HUES6 (cell line): Measurements from ENCODE around the gene TNS3.

Source experiments
- H3K27ac ChIP-seq: 2 replicates; pipeline ENCODE4 v1.7.0; 2013; ENCODE audit warnings: low read depth, mild to moderate bottlenecking, low read length, inconsistent platforms
- H3K27me3 ChIP-seq: 2 replicates; pipeline ENCODE4 v1.6.1; 2013; ENCODE audit warnings: low read length; ENCODE audit not compliant: control insufficient read depth, insufficient read depth
- H3K36me3 ChIP-seq: 2 replicates; pipeline ENCODE4 v1.6.1; 2013; ENCODE audit warnings: low read length; ENCODE audit not compliant: control insufficient read depth, insufficient read depth
- H3K4me1 ChIP-seq: 2 replicates; pipeline ENCODE4 v1.6.1; 2013; ENCODE audit warnings: low read length; ENCODE audit not compliant: control insufficient read depth, insufficient read depth
- H3K4me3 ChIP-seq: 2 replicates; pipeline ENCODE4 v1.5.1; 2013; ENCODE audit warnings: low read depth, low read length
- H3K9ac ChIP-seq: one replicate; pipeline ENCODE4 v1.6.1; 2013; ENCODE audit warnings: mild to moderate bottlenecking, low read length
- H3K9me3 ChIP-seq: 2 replicates; pipeline ENCODE4 v1.6.1; 2013; ENCODE audit warnings: low read depth, low read length; ENCODE audit not compliant: control insufficient read depth, insufficient read depth

The TNS3 gene

GRCh38 chr7:47538846-47539311 is 43.0 kb downstream of the TNS3 start:
- Histone ChIP-seq H3K9me3 (no peaks in the 10 kb centered on the region), H3K4me3 (no peak overlapping the region), H3K36me3 (no peaks in the 10 kb centered on the region), H3K27ac (no peak overlapping the region), H3K27me3 (peaks cover 10% of the 10 kb centered on the region), H3K9ac (no peak overlapping the region), H3K4me1 (peaks cover 60% of the 10 kb centered on the region)

DNA sequence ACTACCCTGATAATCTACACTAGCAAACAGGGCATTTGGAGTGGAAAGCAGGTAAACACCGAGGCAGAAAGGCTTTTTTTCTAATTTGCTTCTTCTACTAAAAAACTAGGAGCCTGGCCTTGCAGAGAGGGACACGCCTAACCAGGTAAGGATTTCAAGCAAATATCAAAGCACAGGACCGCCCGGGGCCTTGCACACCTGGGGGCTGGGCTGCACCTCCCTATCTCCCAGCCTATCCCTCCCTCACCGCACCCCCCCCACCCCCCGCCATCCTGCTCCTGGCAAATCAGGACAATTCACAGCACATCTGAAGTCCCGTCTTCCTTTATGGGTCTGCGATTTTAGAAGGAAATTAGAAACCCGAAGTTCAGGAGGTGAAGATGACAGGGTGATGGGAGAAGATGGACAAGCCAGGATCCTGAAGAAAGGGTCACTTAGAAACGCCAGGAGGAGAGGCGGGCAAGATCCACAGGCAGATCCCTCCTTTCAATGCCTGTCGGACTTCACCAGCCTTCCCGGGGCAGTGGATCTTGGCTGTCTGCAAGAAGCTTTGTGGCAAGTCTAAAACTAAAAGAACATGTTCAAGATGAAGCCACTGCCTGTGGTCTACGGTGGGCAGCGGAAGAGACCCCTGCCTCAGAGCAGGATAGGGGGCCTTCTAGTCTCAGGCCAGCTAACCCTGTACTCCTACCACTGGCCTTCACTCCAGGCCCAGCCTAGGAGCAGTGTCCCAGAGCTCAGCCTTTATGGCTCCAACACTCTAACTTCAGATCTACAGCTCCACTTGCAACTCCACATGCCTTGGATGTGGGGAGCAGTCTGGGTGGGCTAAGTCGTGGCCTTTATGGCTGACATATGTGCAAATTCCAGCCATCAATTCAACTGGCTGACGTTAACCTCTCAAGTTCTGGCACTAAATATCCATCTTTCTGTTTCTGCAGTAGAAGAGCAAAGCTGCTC is 43.9 kb downstream of the TNS3 start:
- peak overlapping the region; percentile 89 for H3K4me3 ChIP-seq
- H3K36me3 ChIP-seq: no peaks in the 10 kb centered on the region
- peak overlapping the region; percentile 79 for H3K9ac ChIP-seq
- H3K27me3 ChIP-seq: peaks cover 10% of the 10 kb centered on the region
- no peak overlapping the region for H3K27ac ChIP-seq
- no peaks in the 10 kb centered on the region for H3K9me3 ChIP-seq
- H3K4me1 ChIP-seq: peaks cover 56% of the 10 kb centered on the region

GRCh38 chr7:47536661-47537611 is 45.0 kb downstream of the TNS3 start:
- Histone ChIP-seq H3K27ac (no peak overlapping the region), H3K36me3 (no peaks in the 10 kb centered on the region), H3K9me3 (peaks cover 6% of the 10 kb centered on the region; the same call in 1 of the 2 replicates), H3K9ac (peak overlapping the region; percentile 79), H3K4me1 (peaks cover 56% of the 10 kb centered on the region), H3K4me3 (peak overlapping the region; percentile 89), H3K27me3 (peaks cover 10% of the 10 kb centered on the region)

GRCh38 chr7:47535704-47536628 is 45.9 kb downstream of the TNS3 start:
- peaks cover 56% of the 10 kb centered on the region for H3K4me1 ChIP-seq
- peak overlapping the region; percentile 79 for H3K9ac ChIP-seq
- peaks cover 9% of the 10 kb centered on the region; the same call in 1 of the 2 replicates for H3K9me3 ChIP-seq
- peak overlapping the region; percentile 89 for H3K4me3 ChIP-seq
- H3K27me3 ChIP-seq: peaks cover 10% of the 10 kb centered on the region
- no peaks in the 10 kb centered on the region for H3K36me3 ChIP-seq
- no peak overlapping the region for H3K27ac ChIP-seq

- Histone ChIP-seq H3K27ac (no peak overlapping the region), H3K4me3 (peak overlapping the region; percentile 89; the same call in 1 of the 2 replicates), H3K36me3 (no peaks in the 10 kb centered on the region), H3K9ac (no peak overlapping the region), H3K4me1 (peaks cover 54% of the 10 kb centered on the region), H3K27me3 (peaks cover 10% of the 10 kb centered on the region), H3K9me3 (peaks cover 9% of the 10 kb centered on the region; the same call in 1 of the 2 replicates)
Measured at GRCh38 chr7:47535035-47535703, 46.7 kb downstream of the TNS3 start.

DNA sequence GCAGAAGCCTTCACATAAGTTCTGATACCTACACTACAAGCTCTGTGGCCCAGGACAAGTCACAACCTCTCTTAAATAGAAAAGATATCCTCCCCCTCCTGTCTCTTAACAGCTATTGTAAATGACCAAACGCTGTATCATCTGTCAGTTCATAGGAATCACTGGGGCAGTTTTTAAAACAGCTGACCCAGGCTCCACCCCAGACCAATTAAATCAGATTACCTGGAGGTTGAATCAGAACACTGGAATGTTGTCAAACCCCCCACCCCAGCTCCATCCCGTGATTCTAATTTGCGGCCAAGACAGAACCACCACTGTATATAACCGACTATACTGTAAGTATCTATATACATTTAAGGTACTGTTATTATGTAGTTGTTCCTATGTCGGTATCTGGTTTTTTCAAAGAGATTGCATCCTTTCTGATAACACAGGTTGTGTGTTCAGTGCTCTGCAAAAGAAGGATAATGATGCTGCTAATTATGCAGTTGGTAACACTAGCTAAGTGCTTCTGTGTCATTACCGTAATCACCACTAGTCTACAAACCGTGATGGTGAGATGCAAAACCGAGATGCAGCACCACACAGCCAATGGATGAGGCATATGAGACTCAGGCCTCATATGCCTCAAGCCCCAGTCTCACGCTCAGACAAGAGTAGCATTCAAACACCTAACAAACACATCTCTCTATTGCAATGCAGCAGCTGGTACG is 47.4 kb downstream of the TNS3 start:
- no peak overlapping the region for H3K9ac ChIP-seq
- no peak overlapping the region for H3K4me3 ChIP-seq
- peaks cover 47% of the 10 kb centered on the region for H3K4me1 ChIP-seq
- peaks cover 3% of the 10 kb centered on the region; the same call in 1 of the 2 replicates for H3K36me3 ChIP-seq
- peaks cover 9% of the 10 kb centered on the region; the same call in 1 of the 2 replicates for H3K9me3 ChIP-seq
- H3K27me3 ChIP-seq: peaks cover 10% of the 10 kb centered on the region
- H3K27ac ChIP-seq: no peak overlapping the region

- H3K27me3 ChIP-seq: peaks cover 7% of the 10 kb centered on the region
- peaks cover 22% of the 10 kb centered on the region for H3K36me3 ChIP-seq
- peaks cover 27% of the 10 kb centered on the region for H3K4me1 ChIP-seq
- H3K27ac ChIP-seq: no peak overlapping the region
- no peak overlapping the region for H3K4me3 ChIP-seq
- H3K9me3 ChIP-seq: peaks cover 9% of the 10 kb centered on the region; the same call in 1 of the 2 replicates
- H3K9ac ChIP-seq: no peak overlapping the region
Measured at GRCh38 chr7:47531584-47532492, 50.1 kb downstream of the TNS3 start.

DNA sequence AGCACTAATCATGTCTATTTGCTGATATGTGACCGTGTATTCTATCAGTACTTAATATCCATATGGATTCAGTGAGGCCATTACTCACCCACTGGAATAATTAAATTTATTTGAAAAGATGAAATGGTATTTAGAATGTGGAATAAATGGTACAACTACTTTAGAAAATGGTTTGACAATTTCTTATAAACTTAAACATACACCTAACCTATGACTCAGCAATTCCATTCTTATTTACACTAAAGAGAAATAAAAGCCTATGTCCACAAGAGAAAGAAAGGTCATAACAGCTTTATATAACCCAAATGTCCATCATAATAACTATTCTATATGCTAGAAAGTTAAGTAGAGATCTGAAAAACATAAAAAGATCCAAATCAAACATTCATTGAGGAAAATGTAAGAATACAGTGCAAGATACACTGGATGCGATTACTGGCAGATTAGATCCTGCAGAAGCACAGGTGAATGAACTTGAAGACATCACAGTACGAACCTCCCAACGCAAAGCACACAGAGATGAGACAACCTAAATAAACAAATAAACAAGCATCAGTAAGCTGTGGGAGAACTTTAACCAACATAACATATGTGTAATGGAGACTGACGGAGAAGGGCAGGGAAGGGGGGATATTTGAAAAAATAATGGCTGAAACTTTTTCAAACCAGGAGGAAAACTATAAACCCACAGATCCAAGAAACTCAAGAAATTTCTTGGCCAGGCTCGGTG is 51.9 kb downstream of the TNS3 start:
- Histone ChIP-seq H3K27me3 (no peaks in the 10 kb centered on the region), H3K9me3 (peaks cover 9% of the 10 kb centered on the region; the same call in 1 of the 2 replicates), H3K4me1 (peaks cover 9% of the 10 kb centered on the region), H3K27ac (no peak overlapping the region), H3K36me3 (peaks cover 36% of the 10 kb centered on the region), H3K9ac (no peak overlapping the region), H3K4me3 (no peak overlapping the region)
